GM18907 (cell line): Measurements from ENCODE around the gene UROC1.

Source experiments
- ATAC-seq: cut with Tn5 transposase; IDR thresholded peaks from one replicate; pipeline ENCODE4 v1.9.1; 2021; ENCODE audit warnings: mild to moderate bottlenecking, moderate library complexity; ENCODE audit not compliant: unreplicated experiment

Gene UROC1

GRCh38 chr3:126497956-126498355 is 19.6 kb downstream of the UROC1 start:
- no peak for ATAC-seq

GRCh38 chr3:126496894-126497850 is 20.4 kb downstream of the UROC1 start:
- no peak for ATAC-seq

- ATAC-seq: no peak
Measured at GRCh38 chr3:126495786-126496185, 21.8 kb downstream of the UROC1 start.

- ATAC-seq: no peak
Measured at GRCh38 chr3:126494970-126495230, 22.7 kb downstream of the UROC1 start.

GRCh38 chr3:126494204-126494969 is 23.2 kb downstream of the UROC1 start:
- ATAC-seq: no peak

- ATAC-seq: no peak
Measured at GRCh38 chr3:126493739-126494138, 23.8 kb downstream of the UROC1 start.

- ATAC-seq: no peak
Measured at GRCh38 chr3:126493051-126493450, 24.5 kb downstream of the UROC1 start.

- no peak for ATAC-seq
Measured at GRCh38 chr3:126491221-126492013, 26.2 kb downstream of the UROC1 start.

GRCh38 chr3:126490619-126491018 is 27.0 kb downstream of the UROC1 start:
- ATAC-seq: no peak

- no peak for ATAC-seq
Measured at GRCh38 chr3:126488886-126489569, 28.5 kb downstream of the UROC1 start.

GRCh38 chr3:126488185-126488584 is 29.4 kb downstream of the UROC1 start:
- ATAC-seq: no peak

GRCh38 chr3:126487151-126487771 is 30.3 kb downstream of the UROC1 start:
- no peak for ATAC-seq

- ATAC-seq: no peak
Measured at GRCh38 chr3:126486360-126486847, 31.2 kb downstream of the UROC1 start.

GRCh38 chr3:126485956-126486355 is 31.6 kb downstream of the UROC1 start:
- ATAC-seq: no peak

GRCh38 chr3:126485176-126485897 is 32.2 kb downstream of the UROC1 start:
- no peak for ATAC-seq

- no peak for ATAC-seq
Measured at GRCh38 chr3:126484662-126485061, 32.9 kb downstream of the UROC1 start.

- ATAC-seq: no peak
Measured at GRCh38 chr3:126484148-126484547, 33.4 kb downstream of the UROC1 start.

GRCh38 chr3:126483321-126483761 is 34.2 kb downstream of the UROC1 start:
- no peak for ATAC-seq

- ATAC-seq: no peak
Measured at GRCh38 chr3:126482503-126483255, 34.9 kb downstream of the UROC1 start.
